ENCODE results near the gene NAXD.
"Not testable (repeated sequence)": the region's sequence is repeated elsewhere in the genome, so short reads cannot be mapped to it uniquely, and the experiment has no call there.

Gene NAXD

GRCh38 chr13:110597041-110597689, 18.2 kb upstream of the NAXD start:
- no peak for DNase-seq

- no peak for DNase-seq
Observed at GRCh38 chr13:110600261-110600819, 15.0 kb upstream of the NAXD start.

- no peak for DNase-seq
Observed at GRCh38 chr13:110600980-110601379, 14.4 kb upstream of the NAXD start.

- DNase-seq = no peak
Observed at GRCh38 chr13:110605132-110605531, 10.2 kb upstream of the NAXD start.

GRCh38 chr13:110606281-110606680, 9.1 kb upstream of the NAXD start:
- DNase-seq = not testable (repeated sequence)

- no peak for DNase-seq
Observed at GRCh38 chr13:110607675-110608224, 7.6 kb upstream of the NAXD start.

GRCh38 chr13:110610955-110611595, 4.3 kb upstream of the NAXD start:
- DNase-seq = no peak

GRCh38 chr13:110615005-110615321, 382 bp upstream of the NAXD start:
- DNase-seq = no peak

GRCh38 chr13:110616103-110617101, 1.1 kb downstream of the NAXD start:
- DNase-seq = peak; percentile 42 to 71

- DNase-seq = no peak
Observed at GRCh38 chr13:110617321-110618072, 2.2 kb downstream of the NAXD start.

GRCh38 chr13:110618167-110618566, 2.8 kb downstream of the NAXD start:
- no peak for DNase-seq

- DNase-seq = no peak
Observed at GRCh38 chr13:110618780-110619179, 3.4 kb downstream of the NAXD start.

- DNase-seq = no peak
Observed at GRCh38 chr13:110620596-110620995, 5.3 kb downstream of the NAXD start.

GRCh38 chr13:110624766-110625756, 9.7 kb downstream of the NAXD start:
- no peak for DNase-seq

- no peak for DNase-seq
Observed at GRCh38 chr13:110625771-110626321, 10.5 kb downstream of the NAXD start.

- DNase-seq = no peak
Observed at GRCh38 chr13:110626521-110626920, 11.2 kb downstream of the NAXD start.

GRCh38 chr13:110627351-110627750, 12.0 kb downstream of the NAXD start:
- no peak for DNase-seq

GRCh38 chr13:110627761-110628476, 12.6 kb downstream of the NAXD start:
- DNase-seq = no peak

GRCh38 chr13:110628477-110628793, 13.1 kb downstream of the NAXD start:
- DNase-seq = no peak
